Esophagus muscularis mucosa (tissue), 4 donors: ENCODE results near the gene ANKRD30B.
"Not testable (repeated sequence)": the region's sequence is repeated elsewhere in the genome, so short reads cannot be mapped to it uniquely, and the experiment has no call there.

Source experiments
- CTCF ChIP-seq, 3 experiments: fragments of 200-600 bp in 2 of 3; fragments of 450-650 bp in 1 of 3; sonication (generic) in 2 of 3; IDR thresholded peaks; one replicate each; pipeline ENCODE4 v1.5.1; 2017 to 2019; ENCODE audit warnings: antibody characterized with exemption in 3 of 3, mild to moderate bottlenecking in 2 of 3, moderate library complexity in 1 of 3
- EP300 ChIP-seq: sonication (generic); formaldehyde crosslinking; IDR thresholded peaks from one replicate; pipeline ENCODE4 v1.6.1; 2017; ENCODE audit warnings: antibody characterized with exemption
- POLR2A ChIP-seq: fragments of 450-650 bp; IDR thresholded peaks from one replicate; pipeline ENCODE4 v1.6.1; 2017; ENCODE audit warnings: antibody characterized with exemption, moderate library complexity, mild to moderate bottlenecking, low read depth
- POLR2AphosphoS5 ChIP-seq, 2 donors: sonication (generic); formaldehyde crosslinking; IDR thresholded peaks; one replicate each; pipeline ENCODE4 v1.6.1; 2017; ENCODE audit warnings: antibody characterized with exemption in 2 of 2

- TF ChIP-seq CTCF (IDR thresholded peaks at IDR 0.05); POLR2AphosphoS5 (IDR thresholded peaks at IDR 0.05); EP300; POLR2A: not testable (repeated sequence)
Observed at GRCh38 chr18:14701286-14702040, 46.5 kb upstream of the ANKRD30B start.
